ENCODE data around the gene MSH6.

Gene MSH6

GRCh38 chr2:47779426-47779790 is 3.5 kb upstream of the MSH6 start:
- DNase-seq (ENCODE audit: low read depth) = no peak

GRCh38 chr2:47782381-47782670 is 619 bp upstream of the MSH6 start:
- no peak for DNase-seq (ENCODE audit: low read depth)

GRCh38 chr2:47783486-47784351 is 774 bp downstream of the MSH6 start:
- no peak for DNase-seq (ENCODE audit: low read depth)

- DNase-seq (ENCODE audit: low read depth) = no peak
Observed at GRCh38 chr2:47784352-47784851, 1.5 kb downstream of the MSH6 start.

GRCh38 chr2:47785986-47786385 is 3.0 kb downstream of the MSH6 start:
- no peak for DNase-seq (ENCODE audit: low read depth)

GRCh38 chr2:47796090-47796697 is 13.2 kb downstream of the MSH6 start:
- DNase-seq (ENCODE audit: low read depth) = no peak

GRCh38 chr2:47798631-47799030 is 15.7 kb downstream of the MSH6 start:
- DNase-seq (ENCODE audit: low read depth) = no peak

- no peak for DNase-seq (ENCODE audit: low read depth)
Observed at GRCh38 chr2:47799031-47799609, 16.2 kb downstream of the MSH6 start.

- no peak for DNase-seq (ENCODE audit: low read depth)
Observed at GRCh38 chr2:47801118-47801517, 18.2 kb downstream of the MSH6 start.

GRCh38 chr2:47803363-47803762 is 20.4 kb downstream of the MSH6 start:
- DNase-seq (ENCODE audit: low read depth) = no peak

GRCh38 chr2:47803770-47804169 is 20.8 kb downstream of the MSH6 start:
- DNase-seq (ENCODE audit: low read depth) = no peak

GRCh38 chr2:47805850-47806249 is 22.9 kb downstream of the MSH6 start:
- DNase-seq (ENCODE audit: low read depth) = no peak

- no peak for DNase-seq (ENCODE audit: low read depth)
Observed at GRCh38 chr2:47808614-47809013, 25.7 kb downstream of the MSH6 start.

- no peak for DNase-seq (ENCODE audit: low read depth)
Observed at GRCh38 chr2:47809903-47810302, 27.0 kb downstream of the MSH6 start.

- DNase-seq (ENCODE audit: low read depth) = no peak
Observed at GRCh38 chr2:47810850-47811249, 27.9 kb downstream of the MSH6 start.

GRCh38 chr2:47811668-47812067 is 28.7 kb downstream of the MSH6 start:
- no peak for DNase-seq (ENCODE audit: low read depth)

- no peak for DNase-seq (ENCODE audit: low read depth)
Observed at GRCh38 chr2:47815764-47816163, 32.8 kb downstream of the MSH6 start.

GRCh38 chr2:47818777-47819176 is 35.8 kb downstream of the MSH6 start:
- no peak for DNase-seq (ENCODE audit: low read depth)

GRCh38 chr2:47819834-47820233 is 36.9 kb downstream of the MSH6 start:
- no peak for DNase-seq (ENCODE audit: low read depth)

GRCh38 chr2:47822518-47822917 is 39.6 kb downstream of the MSH6 start:
- no peak for DNase-seq (ENCODE audit: low read depth)

GRCh38 chr2:47833516-47833968 is 50.6 kb downstream of the MSH6 start:
- no peak for DNase-seq (ENCODE audit: low read depth)

- no peak for DNase-seq (ENCODE audit: low read depth)
Observed at GRCh38 chr2:47838249-47838648, 55.3 kb downstream of the MSH6 start.

- no peak for DNase-seq (ENCODE audit: low read depth)
Observed at GRCh38 chr2:47838686-47839085, 55.7 kb downstream of the MSH6 start.

Measured in GM04503 (cell line).